Peyer's patch (tissue), 4 donors: ENCODE results near the gene EFNA5. TPM values are rescaled to one million over a fixed set of nuclear protein-coding genes. Genes with fewer than 3 reads are reported as not detected.

Source experiments
- DNase-seq, 3 donors: peaks; one replicate each; pipeline ENCODE4 v3.0.0-alpha.2; 2017 to 2019
- H3K27ac ChIP-seq, 4 donors: fragments of 200-600 bp; sonication (generic); one replicate each; pipeline ENCODE4 v1.5.1; 2016 to 2019
- H3K27me3 ChIP-seq, 2 donors: fragments of 200-600 bp; sonication (generic); one replicate each; pipeline ENCODE4 v1.5.1; 2019
- H3K36me3 ChIP-seq, 3 donors: fragments of 200-600 bp; sonication (generic); one replicate each; pipeline ENCODE4 v1.5.1; 2016 to 2019
- H3K4me1 ChIP-seq, 4 donors: fragments of 200-600 bp; sonication (generic); one replicate each; pipeline ENCODE4 v1.5.1; 2016 to 2019
- H3K4me3 ChIP-seq, 4 donors: fragments of 200-600 bp; sonication (generic); 1 replicate in 3 of 4; 2 replicates in 1 of 4; pipeline ENCODE4 v1.5.1; 2016 to 2019; ENCODE audit warnings: mild to moderate bottlenecking in 1 of 4
- H3K9me3 ChIP-seq, 4 donors: fragments of 200-600 bp; sonication (generic); one replicate each; pipeline ENCODE4 v1.5.1; 2016 to 2019; ENCODE audit warnings: mild to moderate bottlenecking in 1 of 4
- POLR2A ChIP-seq, 2 donors: fragments of 450-650 bp; IDR thresholded peaks; one replicate each; pipeline ENCODE4 v1.5.1; 2017; ENCODE audit warnings: antibody characterized with exemption in 2 of 2, mild to moderate bottlenecking in 2 of 2, moderate library complexity in 2 of 2
- total RNA-seq, 4 donors: library from RNA; depleted of rRNA; stranded (reverse); fragments of >200 nt; gene quantifications; one replicate each; pipeline ENCODE4 v1.1.0, GENCODE V29; 2016
- TF ChIP-seq, protein P1 (sequence below), 6 experiments: fragments of 450-650 bp in 4 of 6; fragments of 200-600 bp in 2 of 6; sonication (generic) in 1 of 6; IDR thresholded peaks; one replicate each; pipeline ENCODE4 v1.5.1; 2017 to 2019; ENCODE audit warnings: antibody characterized with exemption in 6 of 6, mild to moderate bottlenecking in 3 of 6, moderate library complexity in 1 of 6

Gene EFNA5
- total RNA-seq, 4 donors from 2014 or later, result 1.1 to 27.5 (median 1.1) TPM; not detected in 1

DNA sequence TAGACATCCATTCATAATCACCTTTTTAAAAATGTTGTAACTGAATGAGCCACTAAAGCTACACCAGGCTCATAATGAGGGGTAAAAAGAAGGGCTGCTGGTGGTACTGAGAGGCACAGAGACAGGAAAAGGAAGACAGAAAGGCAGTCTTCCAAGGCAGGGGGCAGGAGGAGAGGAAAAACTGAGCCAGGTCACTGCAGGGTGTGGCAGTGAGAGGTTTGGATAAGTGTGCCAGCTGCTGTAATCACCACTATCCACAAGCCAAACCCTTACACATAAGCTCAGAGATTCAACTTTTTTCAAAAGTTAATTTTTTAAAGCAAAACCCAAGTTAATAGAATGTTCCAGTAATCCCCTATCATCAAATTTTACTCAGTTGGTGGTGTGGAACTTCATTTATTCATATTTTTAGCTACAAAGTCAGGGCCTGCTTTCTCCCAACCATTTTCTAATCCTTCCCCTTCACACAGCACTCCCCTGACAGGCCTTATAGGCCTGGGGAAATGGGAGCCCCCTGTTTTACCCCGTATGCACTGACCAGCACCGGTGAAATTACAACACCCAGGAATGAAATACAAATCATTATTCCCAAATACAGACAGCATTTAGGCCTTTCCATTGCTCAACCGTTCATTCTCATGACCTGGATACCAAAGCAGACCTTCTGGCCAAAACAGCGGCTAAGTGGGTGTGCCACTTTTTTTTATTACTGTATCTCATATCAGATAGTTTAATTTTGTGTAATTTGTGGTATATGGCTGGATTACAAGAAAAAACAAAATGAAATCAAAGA is 76.3 kb downstream of the EFNA5 start:
- Histone ChIP-seq H3K36me3 (no peaks in the 10 kb centered on the region), H3K9me3 (no peaks in the 10 kb centered on the region), H3K27me3 (no peaks in the 10 kb centered on the region), H3K4me1 (no peaks in the 10 kb centered on the region), H3K27ac (no peak overlapping the region), H3K4me3 (no peak overlapping the region)
- TF ChIP-seq POLR2A (IDR thresholded peaks at IDR 0.05), result no peak
- TF ChIP-seq, protein P1, sequence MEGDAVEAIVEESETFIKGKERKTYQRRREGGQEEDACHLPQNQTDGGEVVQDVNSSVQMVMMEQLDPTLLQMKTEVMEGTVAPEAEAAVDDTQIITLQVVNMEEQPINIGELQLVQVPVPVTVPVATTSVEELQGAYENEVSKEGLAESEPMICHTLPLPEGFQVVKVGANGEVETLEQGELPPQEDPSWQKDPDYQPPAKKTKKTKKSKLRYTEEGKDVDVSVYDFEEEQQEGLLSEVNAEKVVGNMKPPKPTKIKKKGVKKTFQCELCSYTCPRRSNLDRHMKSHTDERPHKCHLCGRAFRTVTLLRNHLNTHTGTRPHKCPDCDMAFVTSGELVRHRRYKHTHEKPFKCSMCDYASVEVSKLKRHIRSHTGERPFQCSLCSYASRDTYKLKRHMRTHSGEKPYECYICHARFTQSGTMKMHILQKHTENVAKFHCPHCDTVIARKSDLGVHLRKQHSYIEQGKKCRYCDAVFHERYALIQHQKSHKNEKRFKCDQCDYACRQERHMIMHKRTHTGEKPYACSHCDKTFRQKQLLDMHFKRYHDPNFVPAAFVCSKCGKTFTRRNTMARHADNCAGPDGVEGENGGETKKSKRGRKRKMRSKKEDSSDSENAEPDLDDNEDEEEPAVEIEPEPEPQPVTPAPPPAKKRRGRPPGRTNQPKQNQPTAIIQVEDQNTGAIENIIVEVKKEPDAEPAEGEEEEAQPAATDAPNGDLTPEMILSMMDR (IDR thresholded peaks at IDR 0.05), result no peak
- no peak for DNase-seq

DNA sequence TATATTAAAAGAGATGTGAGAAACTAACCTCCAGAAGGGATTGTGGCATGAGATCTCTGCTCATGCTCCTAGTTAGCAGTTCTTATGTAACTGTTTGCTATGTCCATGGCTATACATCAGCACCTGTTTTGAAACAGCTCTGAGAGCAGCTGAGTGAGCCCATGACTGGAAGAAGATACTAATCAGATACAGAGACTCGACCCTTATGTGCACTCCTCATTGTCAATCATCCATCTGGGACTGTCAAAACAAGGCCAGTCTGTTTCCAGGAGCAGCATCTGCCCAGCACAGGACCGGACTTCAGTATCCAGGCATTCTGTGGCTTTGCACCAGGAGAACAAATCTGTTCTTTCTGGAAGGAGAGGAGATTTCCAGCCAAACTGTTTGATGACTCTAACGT is 77.7 kb downstream of the EFNA5 start:
- H3K4me1 ChIP-seq, result no peaks in the 10 kb centered on the region
- no peaks in the 10 kb centered on the region for H3K9me3 ChIP-seq
- no peak for TF ChIP-seq POLR2A (IDR thresholded peaks at IDR 0.05)
- TF ChIP-seq, protein P1 (IDR thresholded peaks at IDR 0.05), result no peak
- H3K36me3 ChIP-seq, result no peaks in the 10 kb centered on the region
- no peak overlapping the region for H3K27ac ChIP-seq
- no peaks in the 10 kb centered on the region for H3K27me3 ChIP-seq
- no peak for DNase-seq
- no peak overlapping the region for H3K4me3 ChIP-seq

DNA sequence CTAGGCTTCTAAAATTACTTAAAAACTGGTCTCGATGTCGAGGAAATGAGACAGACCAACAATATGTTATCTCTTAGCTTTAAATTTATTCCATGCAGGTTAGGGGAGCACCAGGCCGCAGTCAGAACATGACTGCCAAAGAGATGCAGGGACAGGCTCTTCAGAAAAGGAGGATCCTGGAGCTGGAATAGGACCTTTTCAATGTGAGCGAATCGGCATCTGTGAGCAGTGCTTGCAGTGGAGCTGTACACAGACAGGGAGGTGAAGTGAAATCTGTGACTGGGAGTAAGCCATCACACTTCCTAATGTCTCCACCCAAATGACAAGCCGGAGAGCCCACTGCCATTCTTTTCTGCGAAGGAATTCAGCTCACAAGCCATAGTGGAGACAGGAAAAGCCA is 78.2 kb downstream of the EFNA5 start:
- no peak for DNase-seq
- Histone ChIP-seq H3K9me3 (no peaks in the 10 kb centered on the region), H3K27me3 (no peaks in the 10 kb centered on the region), H3K4me3 (no peak overlapping the region), H3K4me1 (no peaks in the 10 kb centered on the region), H3K36me3 (no peaks in the 10 kb centered on the region), H3K27ac (no peak overlapping the region)
- TF ChIP-seq POLR2A (IDR thresholded peaks at IDR 0.05), result no peak
- TF ChIP-seq, protein P1 (IDR thresholded peaks at IDR 0.05), result no peak

DNA sequence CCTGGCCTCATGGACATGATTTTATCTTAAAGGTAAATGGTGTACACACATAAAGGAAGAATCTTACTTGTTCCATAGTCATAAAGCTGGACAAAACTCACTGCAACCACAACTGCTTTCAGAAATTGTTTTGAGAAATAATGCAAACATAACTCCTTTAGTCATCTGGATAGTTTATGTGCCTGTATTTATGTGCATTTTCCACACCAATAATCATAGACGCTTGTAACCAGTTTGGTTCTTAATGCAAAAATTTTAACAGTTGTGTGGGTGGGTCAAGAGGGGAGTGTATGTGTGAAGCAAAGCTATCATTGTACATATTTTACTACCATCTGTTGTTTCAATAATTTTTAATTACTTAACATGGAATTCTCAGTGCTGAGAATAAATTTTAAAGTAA is 80.1 kb downstream of the EFNA5 start:
- no peaks in the 10 kb centered on the region for H3K9me3 ChIP-seq
- no peak overlapping the region for H3K27ac ChIP-seq
- no peak for TF ChIP-seq POLR2A (IDR thresholded peaks at IDR 0.05)
- TF ChIP-seq, protein P1 (IDR thresholded peaks at IDR 0.05), result no peak
- no peaks in the 10 kb centered on the region for H3K4me1 ChIP-seq
- no peak for DNase-seq
- no peaks in the 10 kb centered on the region for H3K36me3 ChIP-seq
- H3K4me3 ChIP-seq, result no peak overlapping the region
- H3K27me3 ChIP-seq, result no peaks in the 10 kb centered on the region

- no peaks in the 10 kb centered on the region for H3K4me1 ChIP-seq
- TF ChIP-seq POLR2A (IDR thresholded peaks at IDR 0.05), result no peak
- TF ChIP-seq, protein P1 (IDR thresholded peaks at IDR 0.05), result no peak
- H3K4me3 ChIP-seq, result no peak overlapping the region
- H3K36me3 ChIP-seq, result no peaks in the 10 kb centered on the region
- DNase-seq, result no peak
- no peak overlapping the region for H3K27ac ChIP-seq
- no peaks in the 10 kb centered on the region for H3K27me3 ChIP-seq
- no peaks in the 10 kb centered on the region for H3K9me3 ChIP-seq
Observed at GRCh38 chr5:107589520-107590193, 81.1 kb downstream of the EFNA5 start.
